Measurements from ENCODE around the gene C2orf68.

DNA sequence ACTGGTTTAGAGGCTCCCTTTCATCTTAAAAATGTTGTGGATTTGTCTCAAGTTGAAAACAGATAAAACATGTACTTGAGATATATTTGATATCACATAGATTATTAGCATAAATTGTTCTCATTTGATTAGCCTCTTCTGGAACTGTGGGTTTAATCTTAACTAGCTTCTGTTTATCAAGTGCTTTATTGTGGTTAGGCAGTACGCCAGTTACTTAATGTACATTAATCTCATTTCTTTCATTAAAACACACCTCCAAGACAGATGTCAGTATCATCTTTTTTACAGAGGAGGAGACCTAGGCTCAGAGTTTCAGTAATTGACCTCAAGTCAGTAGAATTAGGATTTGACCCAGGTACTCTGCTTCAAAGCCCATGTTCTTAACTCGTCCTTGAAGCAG is 34.3 kb upstream of the C2orf68 start:
- TF ChIP-seq POLR2AphosphoS5 (IDR thresholded peaks at IDR 0.05), result no peak
- TF ChIP-seq, protein P1, sequence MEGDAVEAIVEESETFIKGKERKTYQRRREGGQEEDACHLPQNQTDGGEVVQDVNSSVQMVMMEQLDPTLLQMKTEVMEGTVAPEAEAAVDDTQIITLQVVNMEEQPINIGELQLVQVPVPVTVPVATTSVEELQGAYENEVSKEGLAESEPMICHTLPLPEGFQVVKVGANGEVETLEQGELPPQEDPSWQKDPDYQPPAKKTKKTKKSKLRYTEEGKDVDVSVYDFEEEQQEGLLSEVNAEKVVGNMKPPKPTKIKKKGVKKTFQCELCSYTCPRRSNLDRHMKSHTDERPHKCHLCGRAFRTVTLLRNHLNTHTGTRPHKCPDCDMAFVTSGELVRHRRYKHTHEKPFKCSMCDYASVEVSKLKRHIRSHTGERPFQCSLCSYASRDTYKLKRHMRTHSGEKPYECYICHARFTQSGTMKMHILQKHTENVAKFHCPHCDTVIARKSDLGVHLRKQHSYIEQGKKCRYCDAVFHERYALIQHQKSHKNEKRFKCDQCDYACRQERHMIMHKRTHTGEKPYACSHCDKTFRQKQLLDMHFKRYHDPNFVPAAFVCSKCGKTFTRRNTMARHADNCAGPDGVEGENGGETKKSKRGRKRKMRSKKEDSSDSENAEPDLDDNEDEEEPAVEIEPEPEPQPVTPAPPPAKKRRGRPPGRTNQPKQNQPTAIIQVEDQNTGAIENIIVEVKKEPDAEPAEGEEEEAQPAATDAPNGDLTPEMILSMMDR (IDR thresholded peaks at IDR 0.05 in 8 of 11, conservative IDR thresholded peaks at IDR 0.05 in 3 of 11), result no peak
